ENCODE data around the gene RALY.

GRCh38 chr20:34043025-34043424 is 49.3 kb downstream of the RALY start:
- TF ChIP-seq CTCF (IDR thresholded peaks at IDR 0.05) (no peak), POLR2A (IDR thresholded peaks at IDR 0.05) (no peak)

All from body of pancreas (tissue), 4 donors.